ENCODE data around the gene FGFBP3.

DNA sequence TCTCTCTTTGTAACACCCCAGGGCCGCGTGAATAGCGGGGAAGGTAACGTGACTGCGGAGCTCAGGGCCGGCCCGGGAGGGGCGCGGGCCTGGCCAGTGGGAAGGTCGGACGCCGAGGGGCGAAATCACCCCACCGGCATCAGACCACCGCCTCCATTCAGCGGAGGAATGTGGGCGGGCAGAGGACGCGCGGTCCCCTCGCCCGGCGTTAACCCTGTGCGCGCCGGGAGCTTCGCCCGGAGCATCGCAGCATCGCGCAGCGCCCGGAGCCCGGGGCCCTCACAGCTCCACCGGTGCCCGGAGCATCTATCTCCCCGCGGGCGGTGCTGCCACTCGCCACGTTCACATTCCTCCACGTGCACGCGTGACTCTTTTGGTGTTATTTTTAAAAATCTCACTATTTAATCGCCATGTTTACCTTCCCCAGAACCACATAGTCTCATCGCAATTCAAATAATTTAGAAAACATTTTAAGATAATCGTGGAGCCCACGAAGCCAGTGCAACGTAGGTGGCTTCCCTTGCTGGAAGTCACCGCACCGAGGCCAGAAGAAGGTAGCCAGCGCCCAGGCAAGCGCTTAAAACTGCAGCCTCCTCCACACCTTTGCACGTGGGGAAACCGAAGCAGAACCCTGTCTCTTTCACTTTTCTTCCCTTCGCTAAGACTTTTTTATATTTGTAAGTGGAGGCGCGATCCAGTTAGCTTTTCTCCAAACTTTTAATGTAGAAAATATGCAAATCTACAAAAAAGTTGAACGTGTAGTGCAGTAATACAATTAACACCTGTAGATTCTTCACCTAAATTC is 21.8 kb downstream of the FGFBP3 start:
- TF ChIP-seq, protein P1, sequence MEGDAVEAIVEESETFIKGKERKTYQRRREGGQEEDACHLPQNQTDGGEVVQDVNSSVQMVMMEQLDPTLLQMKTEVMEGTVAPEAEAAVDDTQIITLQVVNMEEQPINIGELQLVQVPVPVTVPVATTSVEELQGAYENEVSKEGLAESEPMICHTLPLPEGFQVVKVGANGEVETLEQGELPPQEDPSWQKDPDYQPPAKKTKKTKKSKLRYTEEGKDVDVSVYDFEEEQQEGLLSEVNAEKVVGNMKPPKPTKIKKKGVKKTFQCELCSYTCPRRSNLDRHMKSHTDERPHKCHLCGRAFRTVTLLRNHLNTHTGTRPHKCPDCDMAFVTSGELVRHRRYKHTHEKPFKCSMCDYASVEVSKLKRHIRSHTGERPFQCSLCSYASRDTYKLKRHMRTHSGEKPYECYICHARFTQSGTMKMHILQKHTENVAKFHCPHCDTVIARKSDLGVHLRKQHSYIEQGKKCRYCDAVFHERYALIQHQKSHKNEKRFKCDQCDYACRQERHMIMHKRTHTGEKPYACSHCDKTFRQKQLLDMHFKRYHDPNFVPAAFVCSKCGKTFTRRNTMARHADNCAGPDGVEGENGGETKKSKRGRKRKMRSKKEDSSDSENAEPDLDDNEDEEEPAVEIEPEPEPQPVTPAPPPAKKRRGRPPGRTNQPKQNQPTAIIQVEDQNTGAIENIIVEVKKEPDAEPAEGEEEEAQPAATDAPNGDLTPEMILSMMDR (IDR thresholded peaks at IDR 0.05) = no peak
- TF ChIP-seq POLR2A (IDR thresholded peaks at IDR 0.05) = peak in 1 of 2 donors; percentile 15

All from thyroid gland (tissue), 4 donors.